Posterior vena cava (tissue), 2 donors: ENCODE data around the gene SORBS1. TPM values are rescaled to one million over a fixed set of nuclear protein-coding genes. Genes with fewer than 3 reads are reported as not detected.
"Not testable (repeated sequence)": the region's sequence is repeated elsewhere in the genome, so short reads cannot be mapped to it uniquely, and the experiment has no call there.

Experiments
- DNase-seq: peaks from one replicate; pipeline ENCODE4 v3.0.0-alpha.2; 2020; ENCODE audit warnings: low spot score
- intact Hi-C, 2 donors: fragments of 100-400 bp; cut with DNase I; formaldehyde crosslinking; loops; one replicate each; pipeline versions ENCODE4 v1.14.1 to v1.14.2; 2022 to 2023
- total RNA-seq, 2 donors: library from RNA; stranded (reverse); fragmentation: NEBNext Ultra II Directional; extraction: Animal tissue kit (Norgen Biotek cat#: 25700); gene quantifications; one replicate each; pipeline ENCODE4 v1.2.1, GENCODE V29; 2021
- donor health status: DM: yes; HTN: yes; CAD: no.
- donor health status: DM: yes; HTN: yes; CAD: no.

The SORBS1 gene
- total RNA-seq, 2 donors from 2014 or later: 1,013 to 1,390 TPM

DNA sequence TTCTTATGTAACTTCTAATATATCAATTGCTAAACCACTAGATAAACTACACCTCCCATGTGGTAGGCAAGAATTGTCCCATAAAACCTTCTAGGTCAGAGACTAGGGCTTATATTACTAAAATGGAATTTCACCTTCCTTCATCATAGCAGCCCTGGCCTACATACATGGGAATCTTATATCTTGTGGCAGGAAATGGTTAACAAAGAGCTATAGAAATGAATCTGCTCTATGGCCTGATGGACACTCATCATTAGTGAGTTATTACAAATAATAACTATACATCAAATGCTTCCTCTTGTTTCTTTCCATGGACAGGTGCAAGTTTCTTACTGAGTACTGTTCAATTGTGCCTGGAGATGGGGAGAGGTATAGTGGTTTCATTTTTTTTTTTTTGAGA is 208.0 kb downstream of the SORBS1 start:
- intact Hi-C loops: loop anchor here in 1 of 2 donors (5.0 kb wide), 1 partner anchor 374 kb away; no protein-coding TSS in a partner anchor
- DNase-seq: no peak

DNA sequence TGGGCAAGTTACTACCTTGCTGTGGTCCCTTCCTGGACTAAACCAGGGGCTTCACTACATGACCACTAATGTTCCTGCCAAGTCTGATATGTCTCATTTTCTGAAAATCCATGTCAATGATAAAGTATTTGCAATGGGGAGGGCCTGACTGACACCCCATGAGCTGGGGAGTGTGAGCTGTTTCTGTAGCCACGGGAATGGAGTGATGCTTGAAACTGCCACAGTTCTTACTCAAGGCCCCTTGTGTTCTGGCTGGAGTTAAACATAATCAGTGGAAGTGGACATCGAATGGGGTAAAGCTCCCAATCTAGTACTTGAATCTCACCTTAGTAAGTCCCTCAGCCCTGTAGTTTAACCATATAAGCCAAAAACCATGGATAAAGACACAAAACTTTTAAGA is 208.5 kb downstream of the SORBS1 start:
- intact Hi-C loops: loop anchor here in 1 of 2 donors (5.0 kb wide), 1 partner anchor 375 kb away; no protein-coding TSS in a partner anchor
- DNase-seq: no peak

DNA sequence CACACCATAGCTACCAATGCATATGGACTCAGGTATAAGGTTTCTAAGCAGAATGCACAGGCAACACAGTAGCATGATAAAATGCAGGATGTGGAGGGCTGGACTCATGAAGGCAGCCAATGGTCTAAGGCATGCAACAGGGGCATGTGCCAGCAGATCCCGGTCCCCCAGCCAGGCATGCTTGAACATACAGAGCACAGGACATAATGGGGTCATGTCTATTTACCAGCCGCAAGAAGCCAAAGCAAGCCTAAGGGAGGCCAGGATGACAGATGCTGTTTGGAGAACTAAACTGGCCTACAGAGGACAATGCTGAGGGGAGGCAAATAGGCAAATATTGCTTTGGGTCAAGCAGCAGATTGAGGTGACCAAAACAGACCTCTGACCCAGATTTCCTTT is 210.3 kb downstream of the SORBS1 start:
- intact Hi-C loops: loop anchor here in 1 of 2 donors (5.0 kb wide), 1 partner anchor 376 kb away; no protein-coding TSS in a partner anchor
- no peak for DNase-seq

DNA sequence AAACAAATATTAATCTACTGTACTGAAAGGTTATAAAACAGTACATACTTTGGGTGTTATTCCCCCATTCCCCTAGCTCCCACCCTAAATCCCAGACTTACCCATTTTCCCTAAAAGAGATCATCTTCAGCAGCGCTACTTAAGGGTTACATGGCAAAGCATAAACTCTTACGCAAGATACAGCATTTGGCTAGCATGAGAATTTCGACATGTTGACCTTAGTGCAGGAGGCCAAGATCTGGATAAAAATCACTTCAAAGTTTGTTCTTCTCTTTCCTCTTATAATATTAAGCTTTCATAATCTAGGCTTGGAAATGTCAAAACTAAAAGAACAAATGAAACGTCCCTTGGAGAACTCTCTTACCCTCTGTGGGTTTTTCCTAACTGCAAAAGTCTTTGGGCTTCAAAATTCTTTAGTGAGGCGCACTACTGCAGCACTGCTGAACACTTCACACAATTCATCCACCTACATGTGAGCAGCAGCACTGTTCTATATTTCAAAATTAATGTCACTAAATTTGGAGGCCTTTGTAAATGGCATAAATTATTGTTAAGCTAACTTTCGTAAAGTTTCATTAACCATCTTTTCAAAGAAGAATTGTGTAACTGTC is 210.8 kb downstream of the SORBS1 start:
- DNase-seq: no peak
- intact Hi-C loops: loop anchor here in 1 of 2 donors (5.0 kb wide), 1 partner anchor 377 kb away; no protein-coding TSS in a partner anchor

DNA sequence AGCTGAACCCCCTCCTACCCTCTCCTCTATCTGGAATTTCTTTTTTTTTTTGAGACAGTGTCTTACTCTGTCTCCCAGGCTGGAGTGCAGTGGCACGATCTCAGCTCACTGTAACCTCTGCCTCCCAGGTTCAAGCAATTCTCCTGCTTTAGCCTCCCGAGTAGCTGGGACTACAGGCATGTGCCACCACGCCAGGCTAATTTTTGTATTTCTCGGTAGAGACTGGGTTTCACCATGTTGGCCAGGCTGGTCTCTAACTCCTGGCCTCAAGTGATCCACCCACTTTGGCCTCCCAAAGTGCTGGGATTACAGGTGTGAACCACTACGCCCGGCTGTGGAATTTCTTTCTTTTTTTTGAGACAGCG is 213.8 kb downstream of the SORBS1 start:
- intact Hi-C loops, DNase-seq: not testable (repeated sequence)

DNA sequence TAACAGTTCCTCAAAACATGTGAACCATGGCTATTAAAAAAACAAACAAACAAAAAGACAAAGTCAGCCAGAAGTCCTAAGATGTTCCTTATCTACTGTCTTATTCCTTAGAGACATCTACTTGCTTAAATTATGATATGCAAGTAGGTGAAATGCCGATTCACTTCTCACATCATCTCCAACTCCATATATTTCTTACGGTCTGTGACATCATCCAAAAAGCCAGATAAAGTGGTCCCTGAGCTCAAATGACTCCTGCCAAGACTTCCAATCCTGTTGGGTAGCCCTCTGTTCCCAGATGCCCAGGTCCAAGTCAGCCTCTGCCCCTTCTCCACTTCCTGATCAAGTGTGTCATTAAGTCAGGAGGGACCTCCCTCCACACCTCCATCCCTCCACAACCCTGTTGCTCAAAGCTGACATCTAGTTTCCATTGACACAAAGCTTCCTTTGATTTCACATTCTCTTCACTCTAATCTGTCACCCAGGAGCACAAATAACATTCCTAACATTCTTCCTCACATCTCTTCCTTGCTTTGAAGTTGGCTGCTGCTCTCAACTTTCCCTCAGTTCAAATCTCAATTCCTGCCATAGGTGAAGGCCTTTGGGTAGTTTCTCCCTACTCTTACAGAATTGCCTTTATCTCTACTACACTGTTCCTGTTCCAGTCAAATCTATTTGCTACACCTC is 214.3 kb downstream of the SORBS1 start:
- DNase-seq: no peak
- intact Hi-C loops: no loop called here

DNA sequence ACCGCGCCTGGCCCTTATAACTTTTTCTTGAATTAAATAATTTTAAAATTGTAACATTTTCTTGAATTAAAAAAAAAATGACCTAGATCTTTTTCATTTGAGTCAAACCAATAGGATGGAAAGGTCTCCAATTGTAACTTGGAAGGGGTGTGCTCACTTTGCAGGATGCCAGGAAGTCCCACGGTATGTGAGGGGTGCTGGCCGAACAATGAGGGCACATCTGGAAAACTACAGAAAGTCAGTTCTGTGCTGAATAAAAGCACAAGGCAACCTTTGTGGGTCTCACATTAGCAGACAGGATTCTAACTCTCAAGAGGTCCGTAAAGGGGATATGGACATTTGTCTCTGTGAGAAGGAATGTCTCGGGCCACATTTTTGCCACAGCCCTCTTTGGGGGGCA is 217.6 kb downstream of the SORBS1 start:
- no peak for DNase-seq
- intact Hi-C loops: no loop called here

DNA sequence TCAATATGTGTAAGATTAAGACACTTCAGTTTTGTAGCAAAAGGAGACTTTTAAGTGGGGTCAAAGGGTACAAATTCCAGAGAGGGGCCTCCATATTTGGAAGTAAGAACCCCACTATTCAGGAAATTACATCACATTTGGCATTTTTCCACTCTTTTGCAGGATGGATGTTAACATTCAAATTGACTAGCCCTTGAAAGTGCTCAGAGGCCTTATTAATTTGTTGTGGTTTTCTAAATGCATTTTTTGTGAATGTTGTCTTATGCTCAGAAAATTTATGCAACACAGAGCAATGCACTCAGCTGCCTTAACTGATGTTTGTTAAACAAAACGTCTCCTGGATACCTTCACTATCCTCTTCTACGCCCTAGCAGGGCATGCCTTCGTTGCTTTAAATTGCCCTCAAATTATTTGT is 219.4 kb downstream of the SORBS1 start:
- DNase-seq: no peak
- intact Hi-C loops: no loop called here

DNA sequence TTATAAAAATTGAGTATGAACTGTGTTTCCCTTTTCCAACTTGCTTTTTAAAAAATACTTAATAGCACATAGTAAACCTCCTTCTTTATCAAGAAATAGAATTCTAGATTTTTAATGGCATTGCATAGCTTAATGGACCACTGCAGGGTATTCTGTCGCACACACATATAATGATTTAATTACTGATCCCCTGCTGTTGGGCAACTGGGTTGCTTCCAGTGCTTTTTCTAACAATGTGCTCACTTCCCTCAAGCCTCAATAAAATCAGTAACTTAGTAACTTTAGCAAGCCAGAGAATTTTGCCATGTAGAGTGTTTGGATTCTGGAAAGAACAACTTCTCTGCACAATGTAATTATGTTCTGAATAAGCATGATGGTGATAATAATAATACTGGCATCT is 221.3 kb downstream of the SORBS1 start:
- intact Hi-C loops: no loop called here
- DNase-seq: no peak

DNA sequence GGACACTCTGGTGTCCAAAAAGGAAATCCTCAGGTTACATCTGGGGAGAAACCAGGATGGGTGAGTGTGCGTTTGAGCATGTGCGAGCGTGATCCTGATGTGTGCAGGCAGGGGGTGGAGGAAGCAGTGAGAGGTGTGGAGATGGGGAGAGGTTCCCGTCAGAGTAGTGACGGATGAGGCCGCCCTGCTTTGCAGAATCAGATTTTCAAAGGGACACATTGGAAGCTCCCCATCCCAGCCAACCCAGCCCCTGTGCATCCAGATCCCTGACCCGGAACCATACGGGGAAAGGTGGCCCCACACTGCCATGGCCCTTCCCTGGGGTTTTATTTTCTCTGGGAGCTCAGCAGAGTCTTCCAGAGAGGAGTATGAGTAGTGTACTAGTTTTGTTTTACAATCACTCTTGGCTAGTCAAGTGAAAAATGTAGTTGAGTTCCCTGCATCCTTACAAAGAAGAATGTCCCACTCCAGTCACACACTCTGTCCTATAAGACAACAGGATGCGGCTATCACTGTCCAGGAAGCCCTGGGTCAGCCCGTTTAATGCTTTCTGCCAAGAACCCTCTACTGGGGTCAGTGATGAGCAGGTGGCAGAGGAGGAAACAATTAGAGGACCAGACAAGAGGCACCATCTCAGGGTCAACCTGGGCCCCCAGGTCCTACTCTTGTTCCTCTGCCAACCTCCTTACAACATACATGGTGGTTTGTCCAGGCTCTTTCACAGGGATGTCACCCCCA is 223.6 kb downstream of the SORBS1 start:
- intact Hi-C loops: no loop called here
- no peak for DNase-seq

DNA sequence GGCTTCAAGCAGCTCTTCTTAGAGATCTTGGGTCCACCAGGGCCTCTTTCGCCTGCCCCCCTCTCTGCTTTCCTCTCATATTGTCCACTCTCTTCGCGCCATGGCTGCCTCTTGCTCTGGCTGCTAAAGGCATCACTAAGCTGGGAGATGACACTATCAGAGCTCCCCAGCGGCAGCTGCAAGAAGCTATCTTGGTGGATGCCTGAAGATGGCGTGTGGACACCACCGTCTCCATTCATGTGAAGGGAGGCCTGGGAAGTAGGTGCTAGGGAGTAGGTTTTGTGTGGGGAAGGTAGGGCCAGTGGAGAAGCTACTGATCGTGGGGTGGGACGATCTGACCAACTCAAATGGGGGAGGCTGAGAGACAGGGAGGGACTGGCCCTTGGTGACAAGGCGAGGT is 224.5 kb downstream of the SORBS1 start:
- intact Hi-C loops: no loop called here
- no peak for DNase-seq

DNA sequence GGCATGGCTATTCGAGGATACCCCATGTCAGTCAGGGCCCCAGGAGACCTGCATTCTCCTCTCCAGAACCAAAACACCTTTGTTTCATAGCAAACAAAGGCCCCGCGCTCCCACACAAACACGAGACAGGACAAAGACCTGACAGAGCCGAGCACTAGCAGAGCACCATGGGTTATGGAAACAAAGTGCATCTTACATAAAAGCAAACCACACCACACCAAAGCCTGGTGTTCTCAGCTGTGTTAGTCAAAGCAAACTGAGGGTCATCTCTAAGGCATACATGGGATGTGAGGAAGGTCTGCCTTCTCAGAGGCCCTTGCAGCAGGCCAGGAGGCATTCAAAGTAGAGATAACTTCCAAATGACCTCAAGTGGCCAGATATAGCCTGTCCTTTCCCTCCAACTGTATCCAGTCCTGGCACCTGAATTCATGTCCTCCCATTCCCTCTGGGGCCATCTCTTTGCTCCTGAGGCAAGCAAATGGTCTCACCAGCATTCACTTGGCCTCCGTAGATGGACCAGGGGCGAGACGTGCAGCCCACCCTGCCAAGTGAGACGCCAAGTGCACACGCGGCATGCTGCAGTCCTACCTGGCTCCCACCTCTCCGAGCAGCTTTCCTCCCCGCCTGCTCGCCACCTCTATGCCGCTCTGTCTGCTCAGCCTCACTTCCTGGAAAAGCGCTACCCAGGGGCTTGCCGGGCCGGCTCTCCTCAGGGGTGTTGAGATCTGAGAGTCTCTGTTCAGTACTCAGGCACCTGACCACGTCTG is 225.1 kb downstream of the SORBS1 start:
- DNase-seq: no peak
- intact Hi-C loops: no loop called here

DNA sequence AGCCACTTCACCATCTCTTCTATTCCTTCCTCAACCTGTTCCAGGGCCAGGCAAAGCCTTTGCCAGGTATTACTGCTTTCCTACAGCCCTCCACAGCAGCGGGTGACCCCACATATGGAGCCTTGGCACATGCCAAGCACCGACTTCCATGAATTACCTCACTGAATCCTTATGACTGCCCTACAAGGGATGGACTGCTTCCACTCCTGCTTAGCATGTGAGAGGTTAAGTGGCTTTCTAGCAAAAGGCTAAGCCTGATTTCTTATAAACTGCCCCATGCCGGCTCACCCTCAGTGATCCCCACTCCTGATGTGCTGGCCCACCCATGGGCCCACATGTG is 226.4 kb downstream of the SORBS1 start:
- intact Hi-C loops: no loop called here

DNA sequence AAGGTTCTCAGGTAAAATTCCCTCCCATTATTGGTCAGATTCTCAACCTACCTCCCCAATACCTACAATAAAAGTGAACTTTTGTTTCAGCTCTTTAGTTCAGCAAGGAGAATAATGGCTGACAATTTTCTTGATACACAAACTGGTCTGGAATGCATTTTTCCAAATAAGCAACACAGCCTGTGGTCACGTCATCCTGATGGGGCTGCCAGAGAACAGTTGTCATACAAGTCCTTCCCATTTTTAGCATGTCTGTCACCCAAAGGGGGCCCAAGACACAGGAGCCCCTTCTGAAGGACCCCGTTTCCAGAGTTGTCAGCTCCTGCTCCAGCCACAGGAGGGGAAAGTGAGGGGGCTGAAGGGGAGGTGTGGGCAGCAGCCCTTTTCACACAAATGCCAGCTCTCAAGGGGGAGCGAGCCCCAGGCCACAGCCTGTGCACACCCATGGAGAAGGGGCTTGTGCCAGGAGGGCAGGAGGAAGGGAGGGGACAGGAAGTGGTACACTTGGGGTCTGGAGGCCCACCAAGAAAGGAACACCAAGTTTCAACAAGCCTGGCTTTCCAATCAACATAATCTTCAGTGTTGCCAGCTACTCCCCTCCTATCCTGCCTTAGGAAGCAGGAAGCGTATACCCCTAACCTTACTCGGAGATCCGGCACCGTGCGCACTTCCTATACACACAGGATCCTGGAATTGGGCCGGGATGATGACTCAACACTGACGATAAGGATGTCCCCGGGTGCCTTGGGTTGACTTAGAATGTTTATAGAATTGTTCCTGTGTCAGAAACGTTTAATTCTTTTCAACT is 227.0 kb downstream of the SORBS1 start:
- DNase-seq: peak; percentile 91
- intact Hi-C loops: no loop called here

More for the DNA sequence above, 226.4 kb downstream of the SORBS1 start:
- no peak for DNase-seq

DNA sequence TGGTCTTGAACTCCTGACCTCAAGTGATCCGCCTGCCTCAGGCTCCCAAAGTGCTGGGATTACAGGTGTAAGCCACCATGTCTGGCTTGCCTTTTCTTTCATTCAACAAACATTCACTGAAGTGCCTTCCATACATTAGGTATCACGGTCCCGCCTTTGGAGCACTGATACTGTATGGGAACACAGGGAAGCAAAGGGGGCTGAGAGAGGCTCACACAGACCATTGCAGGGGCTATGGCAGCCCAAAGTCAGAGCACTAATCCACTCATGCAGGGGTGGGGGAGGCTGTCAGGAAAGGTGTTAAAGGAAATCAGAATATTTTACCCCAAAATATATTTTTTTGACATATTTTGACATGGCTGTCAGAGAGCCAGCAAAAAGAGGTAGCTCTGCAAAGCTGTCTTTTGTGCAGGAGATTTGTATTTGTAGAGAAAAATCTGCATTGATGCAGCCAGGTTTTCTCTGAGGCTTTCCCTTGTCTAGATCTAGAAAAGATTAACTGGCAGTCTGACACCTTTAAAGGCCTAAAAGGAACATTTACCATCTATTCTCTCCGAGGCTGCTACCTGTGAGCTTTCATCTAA is 228.4 kb downstream of the SORBS1 start:
- no peak for DNase-seq
- intact Hi-C loops: no loop called here

DNA sequence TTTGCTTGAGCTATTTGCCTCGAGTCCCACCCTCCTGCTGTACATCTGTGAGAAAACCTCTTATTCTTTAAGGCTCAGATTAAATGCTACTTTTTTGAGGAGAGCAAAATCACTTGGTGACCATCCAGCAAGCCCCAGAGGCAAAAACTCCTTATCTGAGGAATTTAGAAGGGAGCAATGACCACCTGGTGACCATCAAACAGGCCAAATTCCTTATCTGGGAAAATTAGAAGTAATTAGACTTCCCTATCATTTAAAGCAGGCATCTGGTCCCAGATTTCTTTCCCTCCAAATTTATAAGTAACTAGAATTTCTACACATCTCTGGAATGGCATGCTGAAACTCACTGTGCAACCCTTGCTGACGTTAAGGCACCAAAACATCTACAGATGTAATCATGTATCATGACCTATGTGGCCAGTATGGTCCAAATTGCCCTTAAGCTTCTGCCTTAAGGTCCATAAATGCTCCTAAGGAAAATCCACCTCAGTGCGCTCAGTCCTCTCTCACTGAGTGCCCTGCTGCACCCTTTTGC is 229.5 kb downstream of the SORBS1 start:
- no peak for DNase-seq
- intact Hi-C loops: no loop called here

DNA sequence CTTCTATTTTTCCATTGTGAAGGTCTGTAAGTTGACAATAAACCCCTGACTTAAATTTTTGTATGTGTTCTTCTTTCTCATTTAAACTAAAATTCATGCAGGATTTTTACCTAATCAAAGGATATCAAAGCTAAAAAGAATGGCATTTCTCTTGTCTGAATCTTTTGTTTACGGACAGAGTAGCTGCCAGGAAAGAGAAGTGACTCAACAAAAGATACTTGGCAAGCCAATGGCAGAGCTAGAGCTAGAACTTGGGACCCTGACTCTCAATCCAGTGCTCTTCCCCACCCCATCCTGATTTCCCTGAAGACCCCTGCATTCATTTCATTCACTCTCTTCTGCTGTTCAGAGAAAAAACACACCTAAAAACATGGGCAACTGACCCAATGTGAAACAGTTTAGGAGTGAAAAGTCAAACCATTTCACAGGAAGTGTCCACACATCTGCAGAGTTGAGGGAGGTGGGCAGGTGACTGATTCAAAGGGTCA is 230.2 kb downstream of the SORBS1 start:
- DNase-seq: no peak
- intact Hi-C loops: no loop called here

DNA sequence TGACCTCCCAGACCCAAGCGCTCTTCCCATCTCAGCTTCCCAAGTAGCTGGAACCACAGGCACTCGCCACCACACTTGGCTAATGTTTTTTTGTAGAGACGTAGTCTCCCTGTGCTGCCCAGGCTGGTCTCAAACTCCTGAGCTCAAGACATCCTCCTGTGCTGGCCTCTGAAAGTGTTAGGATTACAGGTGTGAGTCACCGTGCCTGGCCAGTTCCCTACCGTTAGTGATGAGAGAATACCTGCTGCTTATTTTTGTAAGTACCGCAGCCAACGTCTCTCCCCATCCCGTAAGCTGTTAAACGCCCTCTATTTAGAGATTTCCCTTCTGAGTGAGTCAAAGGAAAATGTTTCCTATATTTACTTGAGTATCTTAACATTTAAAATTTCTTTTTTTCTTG is 231.9 kb downstream of the SORBS1 start:
- DNase-seq: no peak
- intact Hi-C loops: no loop called here
